ENCODE measurements around the gene MYO7B. TPM values are rescaled to one million over a fixed set of nuclear protein-coding genes. Genes with fewer than 3 reads are reported as not detected.

Gene MYO7B
- total RNA-seq, 4 donors from 2014 or later, result 0.27 to 0.77 (median 0.54) TPM; not detected in 1

- no peak for ATAC-seq
- peaks cover 7% of the 10 kb centered on the region for H3K27me3 ChIP-seq
- no peaks in the 10 kb centered on the region for H3K9me3 ChIP-seq
- TF ChIP-seq POLR2A (IDR thresholded peaks at IDR 0.05) (no peak), POLR2AphosphoS5 (IDR thresholded peaks at IDR 0.05) (no peak), EP300 (IDR thresholded peaks at IDR 0.05) (no peak)
- TF ChIP-seq, protein P1, sequence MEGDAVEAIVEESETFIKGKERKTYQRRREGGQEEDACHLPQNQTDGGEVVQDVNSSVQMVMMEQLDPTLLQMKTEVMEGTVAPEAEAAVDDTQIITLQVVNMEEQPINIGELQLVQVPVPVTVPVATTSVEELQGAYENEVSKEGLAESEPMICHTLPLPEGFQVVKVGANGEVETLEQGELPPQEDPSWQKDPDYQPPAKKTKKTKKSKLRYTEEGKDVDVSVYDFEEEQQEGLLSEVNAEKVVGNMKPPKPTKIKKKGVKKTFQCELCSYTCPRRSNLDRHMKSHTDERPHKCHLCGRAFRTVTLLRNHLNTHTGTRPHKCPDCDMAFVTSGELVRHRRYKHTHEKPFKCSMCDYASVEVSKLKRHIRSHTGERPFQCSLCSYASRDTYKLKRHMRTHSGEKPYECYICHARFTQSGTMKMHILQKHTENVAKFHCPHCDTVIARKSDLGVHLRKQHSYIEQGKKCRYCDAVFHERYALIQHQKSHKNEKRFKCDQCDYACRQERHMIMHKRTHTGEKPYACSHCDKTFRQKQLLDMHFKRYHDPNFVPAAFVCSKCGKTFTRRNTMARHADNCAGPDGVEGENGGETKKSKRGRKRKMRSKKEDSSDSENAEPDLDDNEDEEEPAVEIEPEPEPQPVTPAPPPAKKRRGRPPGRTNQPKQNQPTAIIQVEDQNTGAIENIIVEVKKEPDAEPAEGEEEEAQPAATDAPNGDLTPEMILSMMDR (IDR thresholded peaks at IDR 0.05), result no peak
- H3K36me3 ChIP-seq, result no peaks in the 10 kb centered on the region
- H3K4me1 ChIP-seq, result no peaks in the 10 kb centered on the region
- H3K27ac ChIP-seq, result no peak overlapping the region
- H3K4me3 ChIP-seq, result no peak overlapping the region
- no CpG with 5 or more reads among the region's 6 CpGs for WGBS, 2 donors (ENCODE audit: low coverage in 1 of 2)
Measured at GRCh38 chr2:127535918-127536317, 435 bp downstream of the MYO7B start.

GRCh38 chr2:127536707-127537541 is 1.4 kb downstream of the MYO7B start:
- Histone ChIP-seq H3K4me1 (no peaks in the 10 kb centered on the region), H3K36me3 (no peaks in the 10 kb centered on the region), H3K9me3 (no peaks in the 10 kb centered on the region), H3K4me3 (no peak overlapping the region), H3K27me3 (peaks cover 7% of the 10 kb centered on the region), H3K27ac (no peak overlapping the region)
- ATAC-seq, result no peak
- TF ChIP-seq POLR2A (IDR thresholded peaks at IDR 0.05) (no peak), EP300 (IDR thresholded peaks at IDR 0.05) (no peak), POLR2AphosphoS5 (IDR thresholded peaks at IDR 0.05) (no peak)
- TF ChIP-seq, protein P1 (IDR thresholded peaks at IDR 0.05), result no peak
- 71 to 97% methylated on average over 5 to 6 of the region's 7 CpGs for WGBS, 2 donors (ENCODE audit: low coverage in 1 of 2)

GRCh38 chr2:127537644-127538043 is 2.2 kb downstream of the MYO7B start:
- 67 to 85% methylated on average over 1 to 5 of the region's 5 CpGs for WGBS, 2 donors (ENCODE audit: low coverage in 1 of 2)

GRCh38 chr2:127541809-127542208 is 6.3 kb downstream of the MYO7B start:
- WGBS, 2 donors (ENCODE audit: low coverage in 1 of 2), result no CpG with 5 or more reads among the region's 7 CpGs

More at GRCh38 chr2:127537644-127538043, 2.2 kb downstream of the MYO7B start:
- H3K9me3 ChIP-seq, result no peaks in the 10 kb centered on the region
- no peak overlapping the region for H3K4me3 ChIP-seq
- H3K27me3 ChIP-seq, result peaks cover 7% of the 10 kb centered on the region
- no peak overlapping the region for H3K27ac ChIP-seq
- H3K36me3 ChIP-seq, result no peaks in the 10 kb centered on the region
- H3K4me1 ChIP-seq, result no peaks in the 10 kb centered on the region
- no peak for ATAC-seq
- TF ChIP-seq POLR2AphosphoS5 (IDR thresholded peaks at IDR 0.05) (no peak), EP300 (IDR thresholded peaks at IDR 0.05) (no peak), POLR2A (IDR thresholded peaks at IDR 0.05) (no peak)
- TF ChIP-seq, protein P1 (IDR thresholded peaks at IDR 0.05), result no peak

More at GRCh38 chr2:127541809-127542208, 6.3 kb downstream of the MYO7B start:
- no peak for ATAC-seq
- Histone ChIP-seq H3K4me1 (no peaks in the 10 kb centered on the region), H3K36me3 (no peaks in the 10 kb centered on the region), H3K27me3 (no peaks in the 10 kb centered on the region), H3K27ac (no peak overlapping the region), H3K4me3 (no peak overlapping the region), H3K9me3 (no peaks in the 10 kb centered on the region)
- TF ChIP-seq, protein P1 (IDR thresholded peaks at IDR 0.05), result no peak
- TF ChIP-seq EP300 (IDR thresholded peaks at IDR 0.05) (no peak), POLR2AphosphoS5 (IDR thresholded peaks at IDR 0.05) (no peak), POLR2A (IDR thresholded peaks at IDR 0.05) (no peak)

Data from gastroesophageal sphincter (tissue), 4 donors.